Ectodermal cell (in vitro differentiated cells): Measurements from ENCODE around the gene TCTA. TPM values are rescaled to one million over a fixed set of nuclear protein-coding genes. Genes with fewer than 3 reads are reported as not detected.

Experiments
- H3K27ac ChIP-seq: 2 replicates; pipeline ENCODE4 v1.7.0; 2013; ENCODE audit warnings: mild to moderate bottlenecking, low read depth, low read length; ENCODE audit not compliant: insufficient read depth, poor library complexity, severe bottlenecking
- H3K27me3 ChIP-seq: 2 replicates; pipeline ENCODE4 v1.7.0; 2013; ENCODE audit warnings: mild to moderate bottlenecking, low read length; ENCODE audit not compliant: insufficient read depth, control insufficient read depth, poor library complexity, severe bottlenecking
- H3K36me3 ChIP-seq: one replicate; pipeline ENCODE4 v1.7.0; 2013; ENCODE audit warnings: low read length; ENCODE audit not compliant: control insufficient read depth, insufficient read depth
- H3K4me1 ChIP-seq: one replicate; pipeline ENCODE4 v1.7.0; 2013; ENCODE audit warnings: low read length; ENCODE audit not compliant: control insufficient read depth, insufficient read depth
- H3K4me3 ChIP-seq: 2 replicates; pipeline ENCODE4 v1.7.0; 2013; ENCODE audit warnings: low read depth, low read length, control low read depth; ENCODE audit not compliant: insufficient read depth
- H3K9me3 ChIP-seq: 2 replicates; pipeline ENCODE4 v1.7.0; 2013; ENCODE audit warnings: mild to moderate bottlenecking, low read length, moderate library complexity; ENCODE audit not compliant: control insufficient read depth
- WGBS, 2 experiments: methylation state at CpG; one replicate each; pipeline ENCODE4 v1.1.7; 2013; ENCODE audit warnings: missing lambda C conversion rate in 2 of 2; 5-methylcytosine and 5-hydroxymethylcytosine counted together
- polyA plus RNA-seq, 4 experiments: library from polyadenylated mRNA; stranded (reverse); fragments of 50-300 nt; gene quantifications; one replicate each; pipeline ENCODE4 v1.2.3, GENCODE V29; 2013

TCTA gene, protein sequence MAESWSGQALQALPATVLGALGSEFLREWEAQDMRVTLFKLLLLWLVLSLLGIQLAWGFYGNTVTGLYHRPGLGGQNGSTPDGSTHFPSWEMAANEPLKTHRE
- polyA plus RNA-seq (2013, experiment 1 of 4) = 10.3 TPM
- 9.6 TPM for polyA plus RNA-seq (2013, experiment 2 of 4)
- 8.5 TPM for polyA plus RNA-seq (2013, experiment 3 of 4)
- 9.7 TPM for polyA plus RNA-seq (2013, experiment 4 of 4)

DNA sequence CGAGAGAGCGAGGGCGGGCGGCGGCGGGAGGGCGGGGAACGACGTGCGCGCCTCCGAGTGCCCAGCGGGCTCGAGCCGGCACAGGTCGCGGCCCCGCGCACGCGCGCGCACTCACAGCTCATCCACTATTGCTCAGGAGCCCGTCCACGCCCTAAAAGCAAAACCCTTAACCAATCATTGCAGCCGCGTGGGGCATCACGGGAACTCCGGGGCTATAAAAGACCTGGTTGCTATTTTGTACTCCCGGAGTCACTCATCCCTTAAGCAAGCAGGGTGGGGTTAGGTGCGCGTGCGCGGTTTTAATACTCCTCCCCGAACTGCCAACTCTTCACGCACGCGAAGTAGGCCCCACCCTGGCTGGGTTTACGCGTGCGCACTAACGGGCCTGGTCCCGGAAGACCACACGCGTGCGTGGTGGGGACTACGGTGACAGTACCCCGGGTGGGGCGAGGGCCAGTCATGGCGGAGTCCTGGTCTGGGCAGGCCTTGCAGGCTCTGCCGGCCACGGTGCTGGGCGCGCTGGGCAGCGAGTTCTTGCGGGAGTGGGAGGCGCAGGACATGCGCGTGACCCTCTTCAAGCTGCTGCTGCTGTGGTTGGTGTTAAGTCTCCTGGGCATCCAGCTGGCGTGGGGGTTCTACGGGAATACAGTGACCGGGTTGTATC is at the start of gene TCTA, which contains the start of gene RHOA:
Gene TCTA, plus strand, starts transcription at position 456 of the 664 bp plus-strand sequence. Its CDS starts 4 bp downstream, at position 460.
Gene RHOA, minus strand, starts transcription at position 9 of the 664 bp plus-strand sequence. CDS start 36,387 bp downstream, outside the sequence.
- 3% methylated on average over 62 of the region's 62 CpGs for WGBS, 2 experiments
- H3K4me1 ChIP-seq = peaks cover 5% of the 10 kb centered on the region
- H3K27me3 ChIP-seq = no peaks in the 10 kb centered on the region
- no peaks in the 10 kb centered on the region for H3K9me3 ChIP-seq
- H3K4me3 ChIP-seq = peak within 1 kb of the TSS; percentile 72
- no peaks in the 10 kb centered on the region for H3K36me3 ChIP-seq
- peak within 1 kb of the TSS; percentile 90 for H3K27ac ChIP-seq

GRCh38 chr3:49362561-49362960 is 49.7 kb upstream of the TCTA start:
- Histone ChIP-seq H3K27ac (no peak overlapping the region), H3K36me3 (peaks cover 36% of the 10 kb centered on the region), H3K9me3 (no peaks in the 10 kb centered on the region), H3K27me3 (no peaks in the 10 kb centered on the region), H3K4me1 (peaks cover 10% of the 10 kb centered on the region), H3K4me3 (no peak overlapping the region)
- 94 to 95% methylated on average over 3 of the region's 3 CpGs for WGBS, 2 experiments

GRCh38 chr3:49370585-49371290 is 41.5 kb upstream of the TCTA start:
- 90 to 96% methylated on average over 6 of the region's 6 CpGs for WGBS, 2 experiments
- Histone ChIP-seq H3K4me3 (no peak overlapping the region), H3K27ac (no peak overlapping the region), H3K9me3 (no peaks in the 10 kb centered on the region), H3K36me3 (peaks cover 42% of the 10 kb centered on the region), H3K4me1 (no peaks in the 10 kb centered on the region), H3K27me3 (no peaks in the 10 kb centered on the region)

GRCh38 chr3:49371946-49372345 is 40.3 kb upstream of the TCTA start:
- Histone ChIP-seq H3K27ac (no peak overlapping the region), H3K36me3 (peaks cover 31% of the 10 kb centered on the region), H3K4me3 (no peak overlapping the region)

GRCh38 chr3:49377483-49377882 is 34.7 kb upstream of the TCTA start:
- Histone ChIP-seq H3K9me3 (no peaks in the 10 kb centered on the region), H3K36me3 (peaks cover 14% of the 10 kb centered on the region), H3K27ac (no peak overlapping the region), H3K4me1 (peaks cover 5% of the 10 kb centered on the region), H3K4me3 (no peak overlapping the region), H3K27me3 (no peaks in the 10 kb centered on the region)
- WGBS, 2 experiments = 94 to 95% methylated on average over 1 of the region's 1 CpG

More at GRCh38 chr3:49371946-49372345, 40.3 kb upstream of the TCTA start:
- Histone ChIP-seq H3K9me3 (no peaks in the 10 kb centered on the region), H3K27me3 (no peaks in the 10 kb centered on the region), H3K4me1 (no peaks in the 10 kb centered on the region)

- no peak overlapping the region for H3K4me3 ChIP-seq
- no peaks in the 10 kb centered on the region for H3K9me3 ChIP-seq
- peaks cover 5% of the 10 kb centered on the region for H3K4me1 ChIP-seq
- no peaks in the 10 kb centered on the region for H3K27me3 ChIP-seq
- no peak overlapping the region for H3K27ac ChIP-seq
- peaks cover 14% of the 10 kb centered on the region for H3K36me3 ChIP-seq
- 93 to 96% methylated on average over 11 of the region's 11 CpGs for WGBS, 2 experiments
Observed at GRCh38 chr3:49378249-49378895, 33.9 kb upstream of the TCTA start.

- Histone ChIP-seq H3K27me3 (no peaks in the 10 kb centered on the region), H3K4me3 (no peak overlapping the region), H3K9me3 (no peaks in the 10 kb centered on the region), H3K27ac (no peak overlapping the region), H3K36me3 (no peaks in the 10 kb centered on the region), H3K4me1 (peaks cover 5% of the 10 kb centered on the region)
- WGBS, 2 experiments = 91 to 92% methylated on average over 5 of the region's 5 CpGs
Observed at GRCh38 chr3:49383387-49383786, 28.8 kb upstream of the TCTA start.

DNA sequence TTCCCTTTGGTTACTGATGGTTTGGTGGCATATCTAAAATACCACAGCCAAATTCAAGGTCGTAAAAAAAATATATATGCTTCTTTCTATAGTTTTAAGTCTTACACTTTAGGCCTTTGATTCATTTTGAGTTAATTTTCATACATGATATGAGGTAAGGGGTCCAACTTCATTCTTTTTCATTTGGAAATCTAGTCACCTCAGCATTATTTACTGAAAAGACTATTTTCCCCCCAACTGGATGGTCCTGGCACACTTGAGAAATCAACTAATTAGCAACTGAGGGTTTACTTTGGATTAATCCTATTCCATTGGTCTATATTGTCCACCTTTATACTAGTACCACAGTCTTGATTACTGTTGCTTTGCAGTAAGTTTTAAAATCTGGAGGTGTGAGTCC is 26.6 kb upstream of the TCTA start:
- H3K4me1 ChIP-seq = no peaks in the 10 kb centered on the region
- H3K9me3 ChIP-seq = no peaks in the 10 kb centered on the region
- H3K27ac ChIP-seq = no peak overlapping the region
- H3K4me3 ChIP-seq = no peak overlapping the region
- H3K27me3 ChIP-seq = no peaks in the 10 kb centered on the region
- WGBS, 2 experiments = no CpG with 5 or more reads among the region's 1 CpG
- no peaks in the 10 kb centered on the region for H3K36me3 ChIP-seq

DNA sequence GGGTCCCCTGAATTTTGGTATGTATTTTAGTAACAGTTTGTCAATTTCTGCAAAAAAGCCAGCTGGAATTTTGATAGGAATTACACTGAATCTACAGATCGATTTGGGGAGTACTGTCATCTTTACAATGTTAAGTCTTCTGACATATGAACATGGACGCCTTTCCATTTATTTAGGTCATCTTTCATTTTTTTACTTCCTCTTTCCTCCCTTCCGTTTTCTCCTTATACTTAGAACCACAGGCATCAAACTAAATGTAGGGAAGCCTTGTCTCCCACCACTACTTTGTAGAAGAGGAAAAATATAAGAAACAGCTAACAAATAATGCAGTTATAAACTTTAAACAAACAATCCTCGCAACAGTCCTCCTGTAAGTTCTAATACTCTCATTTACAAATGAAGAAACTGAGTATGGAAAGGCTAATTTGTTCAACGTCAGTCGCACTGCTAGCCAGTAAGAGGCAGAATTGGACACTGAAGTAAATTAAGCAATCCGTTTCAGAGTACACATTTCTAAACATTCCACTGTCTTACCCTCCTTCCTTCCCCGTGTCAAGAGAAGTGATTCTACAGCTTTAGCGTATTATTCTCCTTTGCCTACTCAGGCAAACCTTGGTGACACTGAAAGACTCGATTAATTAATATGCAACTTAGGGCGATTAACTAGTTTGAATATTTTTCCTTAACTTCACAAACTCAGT is 26.0 kb upstream of the TCTA start:
- Histone ChIP-seq H3K27ac (no peak overlapping the region), H3K27me3 (no peaks in the 10 kb centered on the region), H3K9me3 (no peaks in the 10 kb centered on the region), H3K4me3 (no peak overlapping the region), H3K36me3 (no peaks in the 10 kb centered on the region), H3K4me1 (no peaks in the 10 kb centered on the region)
- WGBS, 2 experiments = 95 to 97% methylated on average over 10 to 11 of the region's 11 CpGs
